SU-DHL-6 (cell line): ENCODE results near the gene PRODH2.

Experiments used
- CTCF ChIP-seq: fragments of 200-600 bp; sonication (generic); IDR thresholded peaks from one replicate; pipeline ENCODE4 v1.5.1; 2017; ENCODE audit warnings: antibody characterized with exemption, mild to moderate bottlenecking, low read length, moderate library complexity; ENCODE audit not compliant: insufficient read depth, poor library complexity, severe bottlenecking
- EZH2phosphoT487 ChIP-seq: fragments of 200-600 bp; sonication (generic), shearing (Covaris generic); conservative IDR thresholded peaks from 2 replicates; pipeline ENCODE4 v1.6.1; 2018; ENCODE audit warnings: mild to moderate bottlenecking, antibody characterized with exemption, low read length, moderate library complexity, mixed read lengths

GRCh38 chr19:35832054-35832453, 19.4 kb upstream of the PRODH2 start:
- TF ChIP-seq CTCF (no peak), EZH2phosphoT487 (no peak)
